ENCODE measurements around the gene FAM47E. TPM values are rescaled to one million over a fixed set of nuclear protein-coding genes. Genes with fewer than 3 reads are reported as not detected.

FAM47E gene
- total and polyA plus RNA-seq, 9 of the 15 experiments (the other 6 are each of a cell fraction or from before 2014, with no cell fraction given) = 3.7 to 15.6 (median 6.4) TPM

- Histone ChIP-seq H2AFZ (ENCODE audit: low read depth, low read length) (no peak overlapping the region), H3K27ac (ENCODE audit: extremely low read depth, low read depth, low read length) (no peak overlapping the region), H3K9me1 (ENCODE audit: control insufficient read depth, insufficient read depth, low read length) (no peaks in the 10 kb centered on the region), H3K4me3 (no peak overlapping the region), H3K4me1 (replicated peaks in 1 of 2; ENCODE audit: control insufficient read depth in 2 of 2, insufficient read depth in 2 of 2, low read length in 2 of 2) (no peaks in the 10 kb centered on the region), H3K36me3 (ENCODE audit: control insufficient read depth, insufficient read depth, low read length) (peaks cover 1% of the 10 kb centered on the region), H3K9ac (ENCODE audit: insufficient read depth in 1 of 2, low read depth in 2 of 2, low read length in 2 of 2) (no peak overlapping the region), H3K4me2 (ENCODE audit: insufficient read depth, low read length) (no peak overlapping the region), H3K79me2 (ENCODE audit: control insufficient read depth, insufficient read depth, low read length) (no peaks in the 10 kb centered on the region), H4K20me1 (replicated peaks; ENCODE audit: control insufficient read depth, insufficient read depth, low read length) (no peaks in the 10 kb centered on the region), H3K9me3 (replicated peaks; ENCODE audit: control insufficient read depth, insufficient read depth, low read depth, low read length) (no peaks in the 10 kb centered on the region; the same call in 1 of the 2 replicates), H3K27me3 (ENCODE audit: control insufficient read depth in 2 of 2, insufficient read depth in 2 of 2, low read length in 2 of 2) (no peaks in the 10 kb centered on the region)
- intact Hi-C loops (cut with micrococcal nuclease) (no loop called here), in situ Hi-C loops (cut with MboI) (no loop called here)
- no peak for DNase-seq (ENCODE audit: extremely low read depth in 1 of 4, low spot score in 3 of 4)
- FAIRE-seq = no peak
- 40% methylated on average over 3 of the region's 3 CpGs for WGBS (ENCODE audit: insufficient coverage, low coverage, missing lambda C conversion rate)
- ChIA-PET POLR2A (interaction anchor here (0.6 kb wide), 1 partner anchor 18 kb away, joined by 3 read pairs; no protein-coding TSS in a partner anchor), CTCF (ENCODE audit: low intra/inter-chr PET ratio) (no interaction called here)
- no TSS peak for BruUV-seq (replicated peaks)
- ATAC-seq = no peak
- TF ChIP-seq CUX1 (CRISPR knock-in tag; IDR thresholded peaks at IDR 0.05) (no peak), SMAD1 (IDR thresholded peaks at IDR 0.05; ENCODE audit: low read depth, low read length, partially characterized antibody) (no peak), ZBTB7A (IDR thresholded peaks at IDR 0.05; ENCODE audit: borderline replicate concordance, control insufficient read depth, low read depth, low read length) (no peak), ZBTB34 (CRISPR knock-in tag; IDR thresholded peaks at IDR 0.05) (no peak), HMBOX1 (IDR thresholded peaks at IDR 0.05) (no peak), THRB (CRISPR knock-in tag; conservative IDR thresholded peaks at IDR 0.05) (no peak), SRSF7 (optimal IDR thresholded peaks at IDR 0.05; ENCODE audit: low read depth, low read length) (no peak), HCFC1 (IDR thresholded peaks at IDR 0.05; ENCODE audit: low read depth, low read length) (no peak), ZBED1 (IDR thresholded peaks at IDR 0.05) (no peak), ZBTB43 (CRISPR knock-in tag; IDR thresholded peaks at IDR 0.05) (no peak), SAP30 (IDR thresholded peaks at IDR 0.05; ENCODE audit: borderline replicate concordance, insufficient read depth, low read depth, low read length, poor library complexity, severe bottlenecking) (no peak), NCOA6 (IDR thresholded peaks at IDR 0.05) (no peak)
These were observed 27.4 kb upstream of the FAM47E start for GRCh38 chr4:76224171-76224570.
